Activated naive CD8-positive, alpha-beta T cell treated with anti-CD3 and anti-CD28 coated beads, Interleukin-2, amount 10 ng/mL, durations not matched to agents 7 days and 5 days (primary cell): Measurements from ENCODE around the gene KRT38. TPM values are rescaled to one million over a fixed set of nuclear protein-coding genes. Genes with fewer than 3 reads are reported as not detected.

ENCODE experiments used
- ATAC-seq: fragments of 150-1000 bp; cut with Tn5 transposase; one replicate; pipeline ENCODE4 v1.10.0; 2021; ENCODE audit warnings: low read depth, moderate library complexity
- POLR2A ChIA-PET: fragments of 350-600 bp; sonication (Branson Sonifier 250); formaldehyde crosslinking; loops from one replicate; lab custom pipeline; 2021; ENCODE audit warnings: antibody characterized with exemption; lab: Charles Lee
- DNase-seq: peaks from one replicate; pipeline ENCODE4 v3.0.0; 2021
- H3K27ac Mint-ChIP-seq: one replicate; pipeline ENCODE4 v1.8.0; 2022; ENCODE audit warnings: mild to moderate bottlenecking, mixed read lengths
- H3K27me3 Mint-ChIP-seq: one replicate; pipeline ENCODE4 v1.8.0; 2022; ENCODE audit warnings: mild to moderate bottlenecking, moderate library complexity, mixed read lengths
- H3K36me3 Mint-ChIP-seq: one replicate; pipeline ENCODE4 v1.8.0; 2021; ENCODE audit warnings: mild to moderate bottlenecking, mixed read lengths
- H3K4me1 Mint-ChIP-seq: one replicate; pipeline ENCODE4 v1.8.0; 2021; ENCODE audit warnings: mixed read lengths
- H3K4me3 Mint-ChIP-seq: one replicate; pipeline ENCODE4 v1.8.0; 2022; ENCODE audit warnings: mild to moderate bottlenecking, moderate library complexity, mixed read lengths
- H3K9me3 Mint-ChIP-seq: one replicate; pipeline ENCODE4 v1.8.0; 2021; ENCODE audit warnings: mixed read lengths
- total RNA-seq, 2 experiments: library from RNA; stranded (reverse); gene quantifications; one replicate each; pipeline ENCODE4 v1.2.3, GENCODE V29; 2021

KRT38 gene
- total RNA-seq, 2 experiments from 2014 or later: not detected

DNA sequence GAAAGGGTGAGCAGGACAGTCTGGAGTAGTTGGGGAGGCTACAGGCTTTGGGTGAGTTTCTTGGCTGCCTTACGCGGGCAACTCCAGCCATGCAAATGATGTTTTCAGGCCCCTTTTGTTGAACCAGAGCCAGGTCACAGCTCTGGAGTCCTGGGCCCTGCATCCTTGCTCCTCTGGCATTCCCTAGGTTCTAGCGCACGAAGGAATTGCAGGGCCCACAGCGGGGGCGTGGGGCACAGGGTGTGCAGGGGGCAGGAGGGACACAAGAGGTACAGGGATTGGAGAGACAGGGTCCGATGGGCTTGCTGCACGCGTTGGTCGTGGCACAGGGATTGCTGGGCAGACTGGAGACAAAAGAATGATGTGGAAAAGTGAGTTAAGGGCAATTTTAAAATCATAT, 47.0 kb downstream of the KRT38 start:
- Mint-ChIP-seq H3K27ac (no peak overlapping the region), H3K4me1 (no peaks in the 10 kb centered on the region), H3K36me3 (no peaks in the 10 kb centered on the region), H3K4me3 (no peak overlapping the region), H3K27me3 (peaks cover 3% of the 10 kb centered on the region), H3K9me3 (no peaks in the 10 kb centered on the region)
- DNase-seq: no peak
- no peak for ATAC-seq
- POLR2A ChIA-PET: no interaction called here

DNA sequence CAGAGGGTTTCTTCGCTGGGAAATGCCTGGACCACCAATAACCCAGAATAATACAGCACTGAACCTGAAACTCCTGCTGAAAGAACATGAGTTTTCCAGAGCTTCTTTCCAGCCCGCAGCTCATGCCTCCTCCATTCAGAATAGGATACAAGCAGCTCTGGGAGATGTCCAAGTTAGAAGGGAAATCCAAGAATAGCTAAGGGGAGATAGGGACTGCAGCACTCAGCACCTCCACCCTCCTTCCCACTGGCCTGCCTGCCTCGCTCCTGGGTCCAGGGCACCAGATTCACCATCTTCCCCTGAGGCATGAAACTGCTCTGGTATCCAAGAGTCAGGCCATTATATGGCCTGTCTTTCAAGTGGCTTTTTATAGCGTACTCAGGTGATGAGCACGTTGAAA, 47.5 kb downstream of the KRT38 start:
- POLR2A ChIA-PET: no interaction called here
- ATAC-seq: no peak

DNA sequence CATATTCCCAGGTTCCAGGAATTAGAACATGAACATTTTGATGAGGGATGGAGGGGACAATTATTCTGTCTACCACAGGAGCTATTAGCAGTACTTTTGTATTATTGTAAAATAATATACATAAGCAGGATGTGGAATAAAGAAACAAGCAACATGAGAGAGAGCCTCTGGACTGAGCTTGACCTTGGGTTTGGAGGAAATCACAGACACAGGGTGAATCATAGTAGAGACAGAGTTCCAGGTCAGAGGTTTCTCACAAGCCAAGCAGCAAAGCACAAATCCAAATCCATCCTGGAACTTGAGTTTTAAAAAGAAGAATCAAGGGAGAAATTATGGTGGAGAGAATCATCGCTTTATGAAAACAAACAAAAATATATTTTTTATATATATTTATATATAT, 48.5 kb downstream of the KRT38 start:
- no peak for DNase-seq
- Mint-ChIP-seq H3K27ac (no peak overlapping the region), H3K9me3 (peaks cover 2% of the 10 kb centered on the region), H3K4me3 (no peak overlapping the region), H3K36me3 (no peaks in the 10 kb centered on the region), H3K4me1 (no peaks in the 10 kb centered on the region), H3K27me3 (peaks cover 3% of the 10 kb centered on the region)
- no peak for ATAC-seq
- POLR2A ChIA-PET: no interaction called here

More for the DNA sequence above, 47.5 kb downstream of the KRT38 start:
- no peak overlapping the region for H3K4me3 Mint-ChIP-seq
- H3K4me1 Mint-ChIP-seq: no peaks in the 10 kb centered on the region
- H3K36me3 Mint-ChIP-seq: no peaks in the 10 kb centered on the region
- H3K27me3 Mint-ChIP-seq: peaks cover 3% of the 10 kb centered on the region
- H3K27ac Mint-ChIP-seq: no peak overlapping the region
- DNase-seq: no peak
- no peaks in the 10 kb centered on the region for H3K9me3 Mint-ChIP-seq

DNA sequence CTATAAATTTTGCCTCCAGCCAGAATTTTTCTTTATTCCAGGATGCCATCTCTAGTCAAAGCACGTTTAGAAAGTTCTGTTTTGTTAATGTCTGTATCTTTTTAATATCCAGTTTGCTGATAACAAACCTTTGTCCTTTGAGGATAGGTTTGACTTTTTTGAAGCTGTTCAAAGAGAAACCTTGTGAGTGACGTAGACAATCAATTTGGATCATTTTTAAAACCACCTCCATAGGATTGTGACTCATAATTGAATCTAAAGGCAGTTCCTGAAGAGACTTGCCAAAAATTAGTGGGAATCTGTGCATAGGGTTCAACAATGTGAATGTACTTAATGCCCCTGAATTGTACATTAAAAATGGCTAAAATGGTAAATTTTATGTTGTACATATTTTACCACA, 49.2 kb downstream of the KRT38 start:
- Mint-ChIP-seq H3K4me1 (no peaks in the 10 kb centered on the region), H3K36me3 (no peaks in the 10 kb centered on the region), H3K27me3 (peaks cover 3% of the 10 kb centered on the region), H3K4me3 (no peak overlapping the region), H3K27ac (no peak overlapping the region), H3K9me3 (peaks cover 4% of the 10 kb centered on the region)
- no peak for ATAC-seq
- POLR2A ChIA-PET: no interaction called here
- DNase-seq: no peak

DNA sequence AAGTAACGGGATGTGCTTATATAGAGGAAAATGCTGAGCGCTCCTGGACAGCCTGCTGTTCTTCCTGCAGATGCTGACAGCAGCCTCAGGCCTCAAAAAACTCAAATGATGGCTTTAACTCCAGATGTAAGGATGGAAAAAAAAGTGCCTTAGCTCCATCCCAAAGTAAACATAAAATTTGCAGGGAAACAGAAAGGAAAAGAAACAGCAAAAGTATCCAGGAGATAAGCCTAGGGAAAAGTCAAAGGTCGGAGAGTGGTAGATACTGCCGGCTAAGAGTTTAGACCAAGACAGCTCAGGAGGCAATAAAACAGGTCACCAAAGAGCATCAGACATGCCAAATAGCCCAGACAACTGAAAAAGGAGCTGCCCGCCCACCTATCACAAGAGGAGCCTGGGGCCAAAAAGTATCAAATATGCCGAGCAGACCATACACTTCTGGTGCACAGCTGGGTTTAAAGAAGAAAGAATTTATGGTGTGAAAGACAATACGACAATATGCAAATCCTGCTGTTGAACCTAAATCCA, 50.3 kb downstream of the KRT38 start:
- Mint-ChIP-seq H3K27me3 (peaks cover 3% of the 10 kb centered on the region), H3K9me3 (peaks cover 6% of the 10 kb centered on the region), H3K4me3 (no peak overlapping the region), H3K27ac (no peak overlapping the region), H3K4me1 (no peaks in the 10 kb centered on the region), H3K36me3 (no peaks in the 10 kb centered on the region)
- POLR2A ChIA-PET: no interaction called here
- DNase-seq (no peak), ATAC-seq (no peak)

DNA sequence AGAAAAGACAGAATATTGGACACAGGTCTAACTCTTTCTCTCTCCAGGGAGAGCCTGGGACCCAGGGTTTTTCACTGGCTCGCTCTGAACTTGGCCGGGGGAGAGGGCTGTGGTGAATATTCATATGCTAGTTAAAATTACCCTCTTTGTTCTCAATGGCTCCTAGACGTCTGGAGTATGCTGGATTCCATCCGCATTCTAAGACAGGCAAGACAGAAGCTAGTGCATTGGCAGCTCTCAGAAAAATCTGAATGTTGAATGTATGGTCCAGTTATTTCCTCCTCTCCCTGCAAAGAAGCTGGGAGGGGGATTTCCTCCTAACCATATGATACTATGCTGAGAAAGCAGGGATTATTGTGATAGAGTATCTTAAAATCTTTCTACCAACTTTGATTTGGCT, 53.1 kb downstream of the KRT38 start:
- Mint-ChIP-seq H3K4me1 (no peaks in the 10 kb centered on the region), H3K27me3 (peaks cover 9% of the 10 kb centered on the region), H3K9me3 (peaks cover 6% of the 10 kb centered on the region), H3K27ac (no peak overlapping the region), H3K36me3 (no peaks in the 10 kb centered on the region), H3K4me3 (no peak overlapping the region)
- ATAC-seq: no peak
- DNase-seq: no peak
- POLR2A ChIA-PET: no interaction called here

DNA sequence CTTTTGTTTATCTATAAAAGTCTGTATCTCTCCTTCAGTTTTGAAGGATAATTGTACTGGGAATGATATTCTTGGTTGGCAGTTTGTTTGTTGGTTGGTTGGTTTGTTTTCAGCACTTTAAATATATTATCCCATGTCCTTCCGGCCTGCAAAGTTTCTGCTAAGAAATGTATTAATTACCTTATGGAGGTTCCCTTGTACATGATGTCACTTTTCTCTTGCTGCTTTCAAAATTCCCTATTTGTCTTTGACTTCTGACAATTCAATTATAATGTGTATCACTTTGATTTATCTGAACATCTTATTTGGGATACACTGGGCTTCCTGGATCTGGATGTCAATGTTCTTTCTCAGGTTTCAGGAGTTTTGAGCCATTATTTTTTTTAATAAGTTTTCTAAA, 54.6 kb downstream of the KRT38 start:
- DNase-seq (no peak), ATAC-seq (no peak)
- Mint-ChIP-seq H3K36me3 (no peaks in the 10 kb centered on the region), H3K27me3 (peaks cover 6% of the 10 kb centered on the region), H3K9me3 (peaks cover 6% of the 10 kb centered on the region), H3K4me3 (no peak overlapping the region), H3K27ac (no peak overlapping the region), H3K4me1 (no peaks in the 10 kb centered on the region)
- POLR2A ChIA-PET: no interaction called here

Other genes starting within 250 kb of the KRT38 start
- gene KRTAP9-2, start 214.3 kb downstream of the KRT38 start, total RNA-seq: not detected
- gene KRTAP9-3, start 208.5 kb downstream of the KRT38 start, total RNA-seq: not detected
- gene KRTAP9-8, start 203.0 kb downstream of the KRT38 start, total RNA-seq: not detected
- gene KRTAP9-4, start 191.3 kb downstream of the KRT38 start, total RNA-seq: not detected
- not detected for gene KRTAP9-9, start 185.6 kb downstream of the KRT38 start, total RNA-seq
- gene KRTAP9-6, start 175.6 kb downstream of the KRT38 start, total RNA-seq: not detected
- not detected for gene KRTAP9-7, start 165.3 kb downstream of the KRT38 start, total RNA-seq
- gene KRTAP29-1, start 138.1 kb downstream of the KRT38 start, total RNA-seq: not detected
- not detected for gene KRTAP16-1, start 131.7 kb downstream of the KRT38 start, total RNA-seq
- not detected for gene KRTAP17-1, start 125.3 kb downstream of the KRT38 start, total RNA-seq
- not detected for gene KRT33A, start 90.2 kb downstream of the KRT38 start, total RNA-seq
- gene KRT33B, start 71.2 kb downstream of the KRT38 start, total RNA-seq: not detected
- not detected for gene KRT34, start 58.7 kb downstream of the KRT38 start, total RNA-seq
- not detected for gene KRT31, start 43.4 kb downstream of the KRT38 start, total RNA-seq
- not detected for gene KRT37, start 16.4 kb downstream of the KRT38 start, total RNA-seq
- gene KRT32, start 26.4 kb upstream of the KRT38 start, total RNA-seq: not detected
- gene KRT35, start 40.2 kb upstream of the KRT38 start, total RNA-seq: not detected
- gene KRT36, start 48.9 kb upstream of the KRT38 start, total RNA-seq: not detected
- not detected for gene KRT13, start 64.6 kb upstream of the KRT38 start, total RNA-seq
- gene KRT15, start 77.9 kb upstream of the KRT38 start, total RNA-seq: not detected
- not detected for gene KRT19, start 87.3 kb upstream of the KRT38 start, total RNA-seq
- gene KRT9, start 131.1 kb upstream of the KRT38 start, total RNA-seq: not detected
- not detected for gene KRT14, start 145.9 kb upstream of the KRT38 start, total RNA-seq
- gene KRT16, start 171.8 kb upstream of the KRT38 start, total RNA-seq: not detected
- gene KRT17, start 183.6 kb upstream of the KRT38 start, total RNA-seq: not detected
- 100 to 1,000 TPM; 682 to 723 TPM for gene EIF1, start 247.9 kb upstream of the KRT38 start, total RNA-seq